ENCODE results near the gene FZR1.
"Not testable (repeated sequence)": the region's sequence is repeated elsewhere in the genome, so short reads cannot be mapped to it uniquely, and the experiment has no call there.

FZR1 gene

GRCh38 chr19:3514930-3515329 lies 8.8 kb downstream of the FZR1 start:
- ATAC-seq, result no peak
- DNase-seq, result no peak

DNA sequence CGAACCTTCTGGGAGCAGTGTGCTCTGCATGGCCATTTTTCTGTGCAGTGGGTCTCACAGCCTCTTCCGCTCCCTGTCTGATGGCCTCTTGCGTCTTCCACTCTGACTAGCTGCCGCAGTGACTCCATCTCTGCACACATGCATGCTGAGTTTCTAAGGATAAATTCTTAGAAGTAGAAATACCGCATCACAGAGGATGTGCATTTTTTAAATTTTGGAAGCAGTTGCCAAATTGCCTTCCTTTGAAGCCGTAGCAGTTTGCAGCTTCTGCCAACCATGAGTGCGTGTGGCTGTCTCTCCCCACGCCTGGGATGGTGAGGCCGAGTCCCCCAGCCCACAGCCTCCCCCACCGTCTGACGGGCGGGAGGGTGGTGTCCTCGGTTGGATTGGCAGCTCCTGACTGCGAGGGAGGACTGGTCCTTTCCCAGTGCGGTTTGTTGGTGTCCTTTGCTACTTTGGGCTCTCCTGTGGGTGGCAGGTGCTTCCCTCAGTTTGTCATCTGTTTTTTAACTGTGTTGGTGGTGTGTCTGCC lies 9.8 kb downstream of the FZR1 start:
- ATAC-seq (no peak), DNase-seq (no peak)

DNA sequence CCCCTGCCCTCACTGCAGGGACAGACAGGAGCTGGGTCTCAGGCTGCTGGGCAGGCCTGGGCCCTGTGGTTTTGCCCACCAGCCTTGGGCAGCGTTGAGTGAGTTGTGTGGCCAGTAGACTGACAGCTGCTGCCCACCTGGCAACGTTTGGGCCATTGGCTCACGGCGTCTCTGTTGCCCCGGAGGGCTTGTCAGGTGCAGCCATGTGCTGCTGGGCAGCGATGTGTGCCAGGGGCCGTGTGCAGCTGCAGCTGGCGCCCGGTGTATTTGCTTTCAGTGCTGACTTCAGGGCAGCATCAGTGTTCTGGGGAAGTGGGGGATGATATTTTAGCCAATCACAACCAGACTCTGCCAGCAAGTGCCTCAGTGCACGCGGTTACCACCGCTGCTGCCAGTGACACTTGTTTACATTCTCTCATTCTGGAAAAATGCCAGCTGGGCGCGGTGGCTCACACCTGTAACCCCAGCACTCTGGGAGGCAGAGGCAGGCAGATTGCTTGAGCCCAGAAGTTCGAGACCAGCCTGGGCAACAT lies 10.6 kb downstream of the FZR1 start:
- DNase-seq (no peak), ATAC-seq (peak; percentile 35)

- ATAC-seq, result no peak
- DNase-seq, result no peak
Observed at GRCh38 chr19:3517638-3518037, 11.5 kb downstream of the FZR1 start.

- ATAC-seq (no peak), DNase-seq (no peak)
Observed at GRCh38 chr19:3518255-3518654, 12.1 kb downstream of the FZR1 start.

DNA sequence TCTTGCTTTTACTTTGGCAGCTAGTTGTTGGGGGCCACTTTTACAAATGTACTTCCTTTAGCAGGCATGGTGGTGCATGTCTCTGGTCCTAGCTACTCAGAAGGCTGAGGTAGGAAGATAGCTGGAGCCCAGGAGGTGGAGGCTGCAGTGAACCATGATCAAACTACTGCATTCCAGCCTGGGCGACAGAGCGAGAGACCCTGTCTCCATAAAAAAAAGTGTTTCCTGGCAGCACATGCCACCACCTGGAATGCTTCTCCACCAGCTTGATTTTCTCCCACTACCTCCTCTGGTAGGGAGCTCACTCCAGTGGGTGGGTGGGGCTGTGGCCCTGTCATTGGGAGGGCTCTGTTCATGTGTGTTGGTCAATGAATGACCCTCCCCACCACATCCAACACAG lies 12.5 kb downstream of the FZR1 start:
- DNase-seq, result no peak
- ATAC-seq, result no peak

GRCh38 chr19:3519126-3519525 lies 13.0 kb downstream of the FZR1 start:
- DNase-seq, result no peak
- ATAC-seq, result no peak

DNA sequence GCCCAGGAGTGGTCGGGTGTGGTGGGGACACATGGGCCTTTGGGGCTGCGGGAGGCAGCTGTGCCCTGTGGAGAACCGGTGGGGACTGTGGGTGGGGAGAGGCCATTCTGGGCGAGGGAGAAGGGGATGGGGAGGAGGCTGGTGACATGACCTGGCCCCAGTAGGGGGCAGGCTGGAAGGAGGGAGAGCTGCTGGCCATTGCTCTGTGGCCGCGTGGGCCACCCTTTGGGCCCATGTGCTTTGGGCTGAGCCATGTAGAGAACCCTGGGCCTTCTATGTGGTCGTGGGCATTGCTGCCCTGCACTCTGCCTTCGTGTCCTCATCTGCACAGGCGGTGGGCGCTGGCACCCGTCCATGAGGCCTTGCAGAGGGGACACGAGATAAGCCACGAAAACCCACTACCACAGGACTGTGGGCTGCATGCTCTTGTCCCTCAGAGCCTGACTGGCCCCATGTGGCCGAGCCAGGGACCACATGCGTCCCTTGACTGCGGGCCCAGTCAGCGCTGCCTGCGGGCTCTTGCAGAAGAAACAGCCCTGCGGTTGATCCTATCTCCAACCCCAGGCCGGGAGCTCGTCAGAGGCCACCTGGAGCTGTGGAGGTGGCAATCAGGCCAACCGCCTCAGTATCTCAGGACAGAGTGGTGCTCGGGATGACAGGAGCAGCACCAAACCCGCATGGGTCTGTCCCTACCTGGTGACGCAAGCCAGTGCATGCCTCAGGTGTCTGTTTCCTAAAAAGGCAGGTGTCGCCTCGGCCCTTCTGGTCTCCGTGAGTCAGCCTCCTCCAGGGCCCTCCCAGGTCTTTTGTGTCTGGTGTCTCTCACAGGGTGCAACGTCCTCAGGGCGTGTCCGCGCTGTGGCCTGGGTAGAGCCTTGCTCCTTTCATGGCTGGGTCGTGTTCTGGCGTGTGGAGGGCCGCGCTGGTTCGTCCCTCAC lies 14.3 kb downstream of the FZR1 start:
- DNase-seq (no peak), ATAC-seq (no peak)

GRCh38 chr19:3521104-3521445 lies 15.0 kb downstream of the FZR1 start:
- DNase-seq, result no peak

GRCh38 chr19:3522421-3523360 lies 16.6 kb downstream of the FZR1 start:
- ATAC-seq, result no peak
- DNase-seq, result no peak

More at GRCh38 chr19:3521104-3521445, 15.0 kb downstream of the FZR1 start:
- ATAC-seq, result no peak

GRCh38 chr19:3523361-3524077 lies 17.4 kb downstream of the FZR1 start:
- ATAC-seq, result no peak

GRCh38 chr19:3524078-3524842 lies 18.1 kb downstream of the FZR1 start:
- no peak for ATAC-seq
- no peak for DNase-seq

More at GRCh38 chr19:3523361-3524077, 17.4 kb downstream of the FZR1 start:
- no peak for DNase-seq

- DNase-seq (no peak), ATAC-seq (no peak)
Observed at GRCh38 chr19:3524904-3525451, 18.9 kb downstream of the FZR1 start.

- DNase-seq (no peak), ATAC-seq (no peak)
Observed at GRCh38 chr19:3526507-3527237, 20.6 kb downstream of the FZR1 start.

DNA sequence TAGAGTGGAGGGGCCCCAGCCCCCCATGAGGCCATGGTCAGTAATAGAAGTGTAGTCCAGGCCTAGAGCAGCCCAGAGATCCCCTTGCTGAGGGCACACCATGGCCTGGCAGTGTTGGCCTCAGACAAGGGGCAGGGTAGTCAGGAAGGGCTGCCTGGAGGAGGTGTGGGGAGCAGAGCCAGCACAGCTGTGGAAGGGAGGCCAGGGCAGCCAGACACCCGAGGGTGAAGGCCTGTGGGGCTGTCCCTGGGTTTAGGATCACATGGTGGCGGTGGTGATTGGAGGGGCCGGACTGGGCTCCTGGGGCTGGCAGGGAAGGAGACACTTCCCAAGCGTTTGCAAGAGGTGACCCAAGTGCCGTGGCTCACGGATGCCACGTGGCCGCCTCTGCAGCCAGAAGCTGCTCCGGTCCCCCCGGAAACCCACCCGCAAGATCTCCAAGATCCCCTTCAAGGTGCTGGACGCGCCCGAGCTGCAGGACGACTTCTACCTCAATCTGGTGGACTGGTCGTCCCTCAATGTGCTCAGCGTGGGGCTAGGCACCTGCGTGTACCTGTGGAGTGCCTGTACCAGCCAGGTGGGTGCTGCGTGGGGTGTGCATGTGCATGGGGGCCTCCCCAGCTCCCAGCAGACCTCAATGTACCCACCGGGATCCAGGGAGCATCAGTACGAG lies 21.3 kb downstream of the FZR1 start:
- no peak for ATAC-seq

DNA sequence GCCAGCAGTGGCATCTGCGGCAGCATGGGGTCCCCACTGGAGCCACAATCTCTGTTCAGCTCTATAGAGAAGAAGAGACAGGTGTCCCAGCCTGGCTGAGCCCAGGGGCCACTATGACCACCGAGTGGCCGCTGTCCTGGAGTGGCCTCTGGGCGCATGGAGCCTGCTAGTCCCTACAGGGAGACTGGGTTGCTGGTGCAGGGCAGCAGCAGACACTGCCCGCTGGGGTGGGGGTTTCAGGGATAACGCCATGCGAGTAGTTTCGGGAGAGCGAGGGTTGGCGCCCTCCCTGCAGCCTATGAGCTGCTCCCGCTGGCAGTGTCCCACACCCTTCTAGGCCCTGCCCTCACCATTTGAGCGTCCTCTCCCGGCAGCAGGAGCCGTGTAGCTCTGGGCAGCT lies 22.0 kb downstream of the FZR1 start:
- no peak for ATAC-seq
- DNase-seq, result no peak

More for the DNA sequence above, 21.3 kb downstream of the FZR1 start:
- DNase-seq, result no peak

DNA sequence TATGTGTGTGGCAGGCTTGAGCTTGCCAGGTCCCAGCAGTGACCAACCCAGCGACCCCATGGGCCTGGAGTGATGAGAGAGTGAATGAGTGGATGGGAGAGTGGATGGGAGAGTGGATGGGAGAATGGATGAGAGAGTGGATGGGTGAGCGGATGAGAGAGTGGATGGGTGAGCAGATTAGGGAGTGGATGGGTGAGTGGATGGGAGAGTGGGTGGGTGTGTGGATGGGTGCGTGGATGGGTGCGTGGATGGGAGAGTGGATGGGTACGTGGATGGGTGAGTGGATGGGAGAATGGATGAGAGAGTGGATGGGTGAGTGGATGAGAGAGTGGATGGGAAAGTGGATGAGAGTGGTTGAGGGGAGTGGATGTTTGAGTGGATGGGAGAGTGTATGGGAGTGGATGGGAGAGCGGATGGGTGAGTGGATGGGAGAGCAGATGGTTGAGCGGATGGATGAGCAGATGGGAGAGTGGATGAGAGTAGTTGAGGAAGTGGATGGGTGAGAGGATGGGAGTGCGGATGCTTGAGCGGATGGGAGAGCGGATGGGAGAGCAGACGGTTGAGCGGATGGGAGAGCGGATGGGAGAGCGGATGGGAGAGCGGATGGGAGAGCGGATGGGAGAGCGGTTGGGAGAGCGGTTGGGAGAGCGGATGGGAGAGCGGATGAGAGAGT lies 22.6 kb downstream of the FZR1 start:
- no peak for ATAC-seq
- no peak for DNase-seq

- ATAC-seq, DNase-seq: not testable (repeated sequence)
Observed at GRCh38 chr19:3529299-3529698, 23.2 kb downstream of the FZR1 start.

DNA sequence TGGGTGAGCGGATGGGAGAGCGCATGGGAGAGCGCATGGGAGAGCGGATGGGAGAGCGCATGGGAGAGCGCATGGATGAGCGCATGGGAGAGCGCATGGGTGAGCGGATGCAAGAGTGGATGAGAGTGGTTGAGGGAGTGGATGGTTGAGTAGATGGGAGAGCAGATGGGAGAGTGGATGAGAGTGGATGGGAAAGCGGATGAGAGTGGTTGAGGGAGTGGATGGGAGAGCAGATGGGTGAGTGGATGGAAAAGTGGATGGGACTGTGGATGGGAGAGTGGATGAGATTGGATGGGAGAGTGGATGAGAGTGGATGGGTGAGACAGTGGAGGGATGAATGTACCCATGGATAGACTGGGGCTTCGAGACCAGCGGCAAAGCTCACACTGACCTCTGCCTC lies 24.3 kb downstream of the FZR1 start:
- ATAC-seq (no peak), DNase-seq (no peak)

All from stimulated activated naive CD8-positive, alpha-beta T cell treated with anti-CD3 and anti-CD28 coated beads, Interleukin-15, Interleukin-2, amounts not matched to agents 100 U/mL and 50 U/mL, for 24 hours (primary cell).